Activated T-cell treated with anti-CD3 and anti-CD28 coated beads, Interleukin-2, amount 50 U/mL, for 4 hours (primary cell): Measurements from ENCODE around the gene COX5A. TPM values are rescaled to one million over a fixed set of nuclear protein-coding genes. Genes with fewer than 3 reads are reported as not detected.
A peak's percentile ranks its signal among the peaks of the same experiment; 100 is the strongest.
"Not testable (repeated sequence)": the region's sequence is repeated elsewhere in the genome, so short reads cannot be mapped to it uniquely, and the experiment has no call there.

Experiments used
- ATAC-seq, 2 donors: fragments of 200-7000 bp; cut with Tn5 transposase; one replicate each; pipeline ENCODE4 v1.10.0; 2021
- DNase-seq: peaks from one replicate; pipeline ENCODE4 v3.0.0-alpha.2; 2020
- H3K27me3 Mint-ChIP-seq: one replicate; pipeline ENCODE4 v1.8.0; 2021; ENCODE audit warnings: low read depth, mixed read lengths
- H3K36me3 Mint-ChIP-seq: one replicate; pipeline ENCODE4 v1.8.0; 2022; ENCODE audit warnings: mixed read lengths; ENCODE audit not compliant: insufficient read depth
- H3K4me1 Mint-ChIP-seq: one replicate; pipeline ENCODE4 v1.8.0; 2021; ENCODE audit warnings: low read depth, mixed read lengths
- H3K4me3 Mint-ChIP-seq: one replicate; pipeline ENCODE4 v1.8.0; 2021; ENCODE audit warnings: mild to moderate bottlenecking, moderate library complexity, mixed read lengths
- H3K9me3 Mint-ChIP-seq: one replicate; pipeline ENCODE4 v1.8.0; 2021; ENCODE audit warnings: mixed read lengths
- total RNA-seq, 3 donors: library from RNA; stranded (reverse); gene quantifications; one replicate each; pipeline ENCODE4 v1.2.1, GENCODE V29; 2021

COX5A gene
- total RNA-seq, 3 donors from 2014 or later: 257 to 291 (median 290) TPM

DNA sequence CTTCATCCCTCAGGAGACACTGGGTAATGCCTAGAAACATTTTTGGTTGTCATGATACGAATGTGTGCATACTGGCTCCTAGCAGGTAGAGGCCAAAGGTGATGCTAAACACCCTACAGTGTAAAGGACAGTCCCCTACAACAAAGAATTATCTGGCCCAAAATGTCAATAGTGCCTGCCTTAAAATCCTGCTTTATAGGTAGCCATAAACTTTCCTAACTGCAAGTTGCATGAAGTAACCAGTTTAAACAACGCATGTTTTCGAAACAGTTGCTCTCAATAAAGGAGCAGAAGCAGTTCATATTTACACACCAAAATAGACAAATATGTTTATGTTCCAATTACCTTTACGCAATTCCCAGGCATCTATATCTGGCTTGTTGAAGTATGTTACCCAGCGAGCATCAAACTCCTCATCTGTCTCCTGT, 9.1 kb downstream of the COX5A start:
- no peaks in the 10 kb centered on the region for H3K27me3 Mint-ChIP-seq
- H3K9me3 Mint-ChIP-seq: no peaks in the 10 kb centered on the region
- ATAC-seq (no peak), DNase-seq (no peak)
- H3K36me3 Mint-ChIP-seq: peaks cover 15% of the 10 kb centered on the region
- peaks cover 10% of the 10 kb centered on the region for H3K4me1 Mint-ChIP-seq
- no peak overlapping the region for H3K4me3 Mint-ChIP-seq

DNA sequence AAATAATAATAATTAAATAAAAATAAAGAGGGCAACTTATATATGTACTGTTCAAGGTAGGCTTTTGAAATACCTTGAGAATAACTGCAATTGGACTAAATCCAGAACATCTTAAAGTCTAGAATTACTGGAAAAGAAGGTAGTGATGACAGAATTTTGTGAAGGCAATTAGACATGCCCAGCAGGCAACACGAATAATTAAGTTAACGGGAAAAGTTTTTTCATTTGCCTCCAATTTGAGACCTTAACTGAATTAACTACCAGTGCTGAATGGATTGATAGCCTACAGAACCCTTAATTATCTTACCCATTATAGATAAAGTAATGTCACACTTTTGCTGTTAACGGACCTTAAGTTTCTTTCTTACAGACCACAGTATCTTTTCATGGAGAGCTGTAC, 13.3 kb downstream of the COX5A start:
- Mint-ChIP-seq H3K36me3 (peaks cover 34% of the 10 kb centered on the region), H3K27me3 (no peaks in the 10 kb centered on the region), H3K4me3 (no peak overlapping the region), H3K4me1 (no peaks in the 10 kb centered on the region), H3K9me3 (no peaks in the 10 kb centered on the region)
- no peak for DNase-seq
- ATAC-seq: no peak

DNA sequence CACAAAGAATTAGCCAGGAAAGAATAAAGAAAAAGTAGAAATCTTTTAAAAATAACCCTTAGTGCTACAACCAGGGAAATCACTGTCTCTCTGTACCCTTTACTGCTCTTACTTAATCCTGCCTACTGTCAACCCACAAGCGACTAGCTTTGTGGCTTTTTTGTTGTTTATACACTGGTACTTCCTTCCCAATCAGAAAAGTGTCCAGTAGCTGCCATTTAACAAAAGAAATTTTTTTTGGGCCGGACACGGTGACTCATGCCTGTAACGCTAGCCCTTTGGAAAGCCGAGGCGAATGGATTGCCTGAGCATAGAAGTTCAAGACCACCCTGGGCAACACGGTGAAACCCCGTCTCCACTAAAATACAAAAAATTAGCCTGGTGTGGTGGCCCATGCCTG, 17.4 kb downstream of the COX5A start:
- H3K4me3 Mint-ChIP-seq: no peak overlapping the region
- peaks cover 37% of the 10 kb centered on the region for H3K36me3 Mint-ChIP-seq
- ATAC-seq (no peak), DNase-seq (no peak)
- no peaks in the 10 kb centered on the region for H3K4me1 Mint-ChIP-seq
- H3K27me3 Mint-ChIP-seq: no peaks in the 10 kb centered on the region
- no peaks in the 10 kb centered on the region for H3K9me3 Mint-ChIP-seq

DNA sequence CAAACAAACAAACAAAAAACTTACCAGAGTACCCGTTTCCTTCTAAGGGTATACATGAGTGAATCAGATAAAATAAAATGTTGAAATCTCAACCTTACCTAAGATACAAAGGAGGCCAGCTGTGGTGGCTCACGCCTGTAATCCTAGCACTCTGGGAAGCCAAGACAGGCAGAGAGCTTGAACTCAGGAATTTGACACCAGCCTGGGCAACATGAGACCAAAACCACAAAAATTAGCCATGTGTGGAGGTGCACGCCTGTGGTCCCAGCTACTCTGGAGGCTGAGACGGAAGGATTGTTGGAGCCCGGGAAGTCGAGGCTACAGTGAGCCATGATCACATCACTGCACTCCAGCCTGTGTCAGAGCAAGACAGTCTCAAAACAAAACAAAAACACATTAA, 20.2 kb downstream of the COX5A start:
- peaks cover 40% of the 10 kb centered on the region for H3K36me3 Mint-ChIP-seq
- no peaks in the 10 kb centered on the region for H3K27me3 Mint-ChIP-seq
- DNase-seq (no peak), ATAC-seq (no peak)
- H3K9me3 Mint-ChIP-seq: no peaks in the 10 kb centered on the region
- H3K4me1 Mint-ChIP-seq: no peaks in the 10 kb centered on the region
- H3K4me3 Mint-ChIP-seq: no peak overlapping the region

DNA sequence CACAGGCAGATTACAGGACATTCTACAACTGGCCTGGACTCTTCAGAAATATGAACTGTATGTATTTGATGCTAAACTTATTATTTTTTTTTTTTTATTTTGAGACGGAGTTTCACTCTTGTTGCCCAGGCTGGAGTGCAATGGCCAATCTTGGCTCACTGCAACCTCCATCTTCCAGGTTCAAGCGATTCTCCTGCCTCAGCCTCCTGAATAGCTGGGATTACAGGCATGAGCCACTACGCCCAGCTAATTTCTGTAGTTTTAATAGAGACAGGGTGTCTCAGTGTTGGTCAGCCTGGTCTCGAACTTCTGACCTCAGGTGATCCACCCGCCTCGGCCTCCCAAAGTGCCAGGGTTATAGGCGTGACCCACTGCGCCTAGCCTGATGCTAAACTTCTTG, 24.1 kb downstream of the COX5A start:
- DNase-seq, H3K4me1 Mint-ChIP-seq, H3K27me3 Mint-ChIP-seq, H3K9me3 Mint-ChIP-seq, ATAC-seq, H3K4me3 Mint-ChIP-seq: not testable (repeated sequence)
- peaks cover 25% of the 10 kb centered on the region for H3K36me3 Mint-ChIP-seq

- Mint-ChIP-seq H3K36me3 (peaks cover 20% of the 10 kb centered on the region), H3K9me3 (no peaks in the 10 kb centered on the region), H3K27me3 (no peaks in the 10 kb centered on the region), H3K4me1 (no peaks in the 10 kb centered on the region), H3K4me3 (no peak overlapping the region)
- ATAC-seq (no peak), DNase-seq (no peak)
Measured at GRCh38 chr15:74913041-74913440, 24.8 kb downstream of the COX5A start.

DNA sequence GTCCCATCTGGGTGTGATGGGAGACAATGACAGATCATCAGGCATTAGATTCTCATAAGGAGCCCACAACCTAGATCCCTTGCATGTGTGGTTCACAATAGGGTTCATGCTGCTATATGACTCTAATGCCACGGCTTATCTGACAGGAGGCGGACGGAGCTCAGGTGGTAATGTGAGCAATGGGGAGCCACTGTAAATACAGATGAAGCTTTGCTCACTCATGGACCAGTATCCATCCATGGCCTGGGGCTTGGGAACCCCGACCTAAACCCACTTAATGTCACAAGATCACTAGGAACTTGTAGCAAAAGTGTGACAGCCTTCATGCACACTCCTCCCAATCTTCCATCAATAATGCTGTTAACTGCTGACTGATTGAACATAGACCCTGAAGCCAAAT, 29.2 kb downstream of the COX5A start:
- peaks cover 19% of the 10 kb centered on the region for H3K36me3 Mint-ChIP-seq
- H3K9me3 Mint-ChIP-seq: no peaks in the 10 kb centered on the region
- H3K27me3 Mint-ChIP-seq: no peaks in the 10 kb centered on the region
- ATAC-seq (no peak), DNase-seq (no peak)
- H3K4me1 Mint-ChIP-seq: peaks cover 29% of the 10 kb centered on the region
- no peak overlapping the region for H3K4me3 Mint-ChIP-seq

DNA sequence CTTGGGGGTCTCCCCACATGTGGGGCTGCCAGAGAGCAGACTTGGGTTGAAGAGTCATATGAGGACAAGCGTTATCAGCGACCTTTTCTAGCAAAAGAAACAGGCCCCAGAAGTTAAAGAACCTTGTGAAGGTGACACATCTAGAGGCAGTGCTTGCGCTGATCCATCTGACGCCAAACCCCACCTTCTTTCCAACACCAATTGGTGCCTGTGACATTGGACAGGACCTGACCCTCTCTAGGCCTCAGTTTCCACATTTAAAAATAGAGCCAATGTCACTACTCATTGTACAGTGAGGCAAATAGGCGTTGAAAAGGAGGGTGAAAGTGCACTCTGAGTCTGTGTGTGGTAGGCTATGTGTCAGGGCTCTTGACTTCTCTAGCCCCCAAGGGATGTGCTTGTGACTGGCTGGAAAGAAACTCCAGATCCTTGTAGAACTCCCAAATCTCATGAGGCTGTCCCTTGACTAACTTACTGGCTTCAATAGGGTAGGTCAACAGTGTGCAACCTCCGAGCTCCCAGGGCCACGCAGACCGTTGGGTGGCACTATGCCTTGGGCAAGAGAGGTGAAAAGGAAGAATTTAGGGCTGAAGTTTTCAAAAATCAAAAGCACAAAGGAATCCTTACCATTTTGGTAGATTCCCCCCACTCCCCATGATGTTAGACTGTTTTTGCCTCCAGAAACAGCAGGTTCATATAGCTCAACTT, 30.6 kb downstream of the COX5A start:
- H3K9me3 Mint-ChIP-seq: no peaks in the 10 kb centered on the region
- peak overlapping the region; percentile 99 for H3K4me3 Mint-ChIP-seq
- ATAC-seq: peak; percentile 11 to 41
- peaks cover 15% of the 10 kb centered on the region for H3K36me3 Mint-ChIP-seq
- no peaks in the 10 kb centered on the region for H3K27me3 Mint-ChIP-seq
- peaks cover 29% of the 10 kb centered on the region for H3K4me1 Mint-ChIP-seq
- no peak for DNase-seq

DNA sequence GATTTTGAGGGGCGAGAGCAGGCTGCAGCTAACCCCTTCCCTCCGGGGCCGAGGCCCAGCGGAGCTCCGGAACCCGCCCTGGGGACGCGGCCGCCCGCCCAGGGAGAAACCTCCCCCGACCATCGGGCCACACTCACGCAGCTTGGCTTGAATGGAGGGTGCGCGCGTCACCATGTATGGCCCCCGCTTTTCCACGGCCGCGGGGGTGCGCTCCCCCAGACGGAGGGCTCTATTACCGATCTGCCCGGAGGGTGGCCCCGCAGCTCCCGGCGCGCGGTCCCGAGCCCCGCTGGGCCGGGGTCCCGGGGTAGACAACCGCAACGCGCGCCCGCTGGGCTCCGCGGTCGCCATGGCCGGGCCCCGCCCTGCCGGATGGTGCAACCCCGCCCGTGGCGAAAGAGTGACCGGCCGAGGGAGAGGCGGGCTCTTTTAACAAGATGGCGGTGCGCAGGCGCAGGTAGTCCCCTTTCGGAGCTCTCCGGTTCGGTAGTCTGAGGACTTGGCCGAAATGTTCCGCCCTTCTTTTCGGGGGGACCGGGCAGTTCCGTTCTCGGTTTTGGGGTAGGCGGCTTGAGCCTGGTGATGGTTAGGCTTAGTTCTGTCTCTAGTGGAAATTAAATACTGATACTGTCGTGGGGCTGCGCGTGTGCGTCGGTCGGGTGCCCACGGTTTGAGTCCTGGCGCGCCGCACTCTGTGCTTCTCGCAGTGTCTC, 31.3 kb downstream of the COX5A start, which contains the start of gene FAM219B:
Gene FAM219B, minus strand, starts transcription at position 402 of the 713 bp plus-strand sequence. Its CDS starts 51 bp downstream, at position 351.
- H3K4me1 Mint-ChIP-seq: peaks cover 34% of the 10 kb centered on the region
- peaks cover 13% of the 10 kb centered on the region for H3K36me3 Mint-ChIP-seq
- peak; percentile 84 to 87 for ATAC-seq

GRCh38 chr15:74906067-74906449, 31.8 kb downstream of the COX5A start:
- Mint-ChIP-seq H3K9me3 (no peaks in the 10 kb centered on the region), H3K36me3 (peaks cover 11% of the 10 kb centered on the region), H3K4me3 (peak overlapping the region; percentile 99), H3K27me3 (no peaks in the 10 kb centered on the region), H3K4me1 (peaks cover 35% of the 10 kb centered on the region)
- DNase-seq (peak; percentile 18), ATAC-seq (peak; percentile 45 to 55)

More for the DNA sequence above, 31.3 kb downstream of the COX5A start, which contains the start of gene FAM219B:
- peak; percentile 59 for DNase-seq
- no peaks in the 10 kb centered on the region for H3K9me3 Mint-ChIP-seq
- H3K27me3 Mint-ChIP-seq: no peaks in the 10 kb centered on the region
- peak within 1 kb of the TSS; percentile 99 for H3K4me3 Mint-ChIP-seq

DNA sequence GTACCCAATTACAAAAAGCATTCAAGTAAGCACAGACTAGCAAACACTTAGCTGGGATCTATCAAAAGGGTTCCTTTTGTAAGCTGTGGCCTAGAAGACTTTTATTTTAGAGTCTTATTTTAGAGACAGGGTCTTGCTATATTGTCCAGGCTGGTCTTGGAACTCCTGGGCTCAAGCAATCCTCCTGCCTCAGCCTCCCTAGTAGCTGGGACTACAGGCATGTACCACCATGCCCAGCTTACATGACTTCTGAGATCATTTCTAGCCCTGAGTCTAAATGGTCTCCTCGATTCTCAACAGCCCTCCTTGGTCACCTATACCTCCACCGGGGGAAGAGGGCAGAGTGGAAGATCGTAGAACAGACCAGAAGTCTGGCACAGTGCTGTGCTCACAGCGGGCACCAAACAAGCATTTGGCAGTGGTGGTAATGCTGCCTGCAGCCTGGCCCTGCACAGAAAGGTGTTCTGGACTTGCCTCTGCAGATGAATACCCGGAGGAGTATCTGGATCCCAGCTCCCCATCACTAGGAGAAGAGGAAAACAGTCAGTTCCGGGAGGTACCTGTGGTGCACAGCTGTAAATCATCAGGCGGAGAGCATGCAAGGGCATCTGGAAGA, 33.6 kb downstream of the COX5A start:
- Mint-ChIP-seq H3K9me3 (no peaks in the 10 kb centered on the region), H3K36me3 (peaks cover 14% of the 10 kb centered on the region), H3K4me1 (peaks cover 42% of the 10 kb centered on the region), H3K4me3 (peak overlapping the region; percentile 99), H3K27me3 (no peaks in the 10 kb centered on the region)
- DNase-seq (no peak), ATAC-seq (no peak)

DNA sequence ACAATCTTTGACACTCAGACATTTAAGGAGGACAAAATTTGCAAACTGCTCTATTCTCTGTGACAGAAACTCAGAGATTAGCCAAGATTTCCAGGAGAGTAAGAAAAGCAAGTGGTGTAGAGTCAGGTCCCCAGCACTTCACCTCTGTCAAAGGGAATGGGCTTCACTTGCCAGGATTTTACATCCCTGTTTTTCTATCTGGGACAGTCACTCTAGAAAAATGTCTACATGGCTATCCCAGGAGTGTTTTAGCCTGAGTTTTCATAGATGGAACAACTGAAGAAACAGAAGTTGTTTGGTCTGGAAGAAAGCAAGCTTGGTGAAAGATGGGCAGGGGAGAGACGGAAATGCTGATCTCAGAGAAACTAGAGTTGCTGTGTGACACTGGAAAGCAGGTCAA, 34.2 kb downstream of the COX5A start:
- Mint-ChIP-seq H3K27me3 (no peaks in the 10 kb centered on the region), H3K9me3 (no peaks in the 10 kb centered on the region), H3K36me3 (peaks cover 14% of the 10 kb centered on the region), H3K4me3 (no peak overlapping the region), H3K4me1 (peaks cover 42% of the 10 kb centered on the region)
- ATAC-seq (no peak), DNase-seq (no peak)

DNA sequence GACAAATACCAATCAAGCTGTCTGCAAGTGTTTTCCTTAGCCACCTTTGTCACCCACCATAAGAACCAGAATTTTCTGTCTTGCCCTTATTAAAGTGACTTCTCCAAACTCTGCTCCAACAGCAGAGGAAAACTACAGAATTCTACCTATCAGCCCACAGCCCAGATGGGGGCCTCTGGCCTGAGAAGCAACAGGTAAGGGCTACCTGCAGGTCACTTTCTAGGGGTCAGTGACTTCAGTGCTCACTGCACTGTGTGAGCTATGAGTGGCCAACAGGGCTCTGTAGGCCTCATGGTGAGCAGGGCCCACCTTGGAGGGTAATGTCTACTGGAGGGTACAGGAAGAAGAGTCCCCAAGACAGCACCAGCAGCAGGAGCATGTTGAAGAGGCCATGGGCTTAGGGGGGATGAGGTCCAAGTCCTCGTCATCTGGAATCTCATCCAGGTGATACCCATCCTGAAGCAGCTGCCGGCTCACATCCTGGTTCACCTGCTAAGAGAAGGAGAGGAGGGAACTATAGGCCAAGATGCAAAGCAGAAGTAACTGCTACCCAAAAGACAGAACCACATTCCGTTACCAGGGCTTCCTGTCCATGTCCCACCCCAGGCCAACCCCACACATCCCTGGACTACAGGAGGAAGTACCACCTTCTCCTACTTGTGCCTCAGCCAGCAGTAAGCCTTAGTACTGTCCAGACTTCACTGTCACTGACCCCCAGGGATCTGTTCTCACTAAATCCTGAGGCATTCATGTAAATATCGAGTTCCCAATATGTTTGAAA, 35.4 kb downstream of the COX5A start:
- peaks cover 14% of the 10 kb centered on the region for H3K36me3 Mint-ChIP-seq
- no peaks in the 10 kb centered on the region for H3K9me3 Mint-ChIP-seq
- ATAC-seq (no peak), DNase-seq (no peak)
- peaks cover 39% of the 10 kb centered on the region for H3K4me1 Mint-ChIP-seq
- no peak overlapping the region for H3K4me3 Mint-ChIP-seq
- no peaks in the 10 kb centered on the region for H3K27me3 Mint-ChIP-seq

GRCh38 chr15:74901612-74902063, 36.2 kb downstream of the COX5A start:
- ATAC-seq (peak; percentile 34 to 36), DNase-seq (peak; percentile 58)
- peaks cover 32% of the 10 kb centered on the region for H3K4me1 Mint-ChIP-seq
- peaks cover 14% of the 10 kb centered on the region for H3K36me3 Mint-ChIP-seq
- no peaks in the 10 kb centered on the region for H3K27me3 Mint-ChIP-seq
- H3K4me3 Mint-ChIP-seq: no peak overlapping the region
- H3K9me3 Mint-ChIP-seq: no peaks in the 10 kb centered on the region
